ENCODE results near the gene POU2F1.

POU2F1 gene

GRCh38 chr1:167220537-167221125, at the start of gene POU2F1:
Gene POU2F1, plus strand, starts transcription at chr1:167220886. Its CDS starts 12 bp downstream, at chr1:167220898.
- DNase-seq = peak; percentile 98 to 99

- DNase-seq = no peak
Observed at GRCh38 chr1:167171286-167171929, 49.3 kb upstream of the POU2F1 start.

- no peak for DNase-seq
Observed at GRCh38 chr1:167173516-167174184, 47.0 kb upstream of the POU2F1 start.

- no peak for DNase-seq
Observed at GRCh38 chr1:167175901-167176300, 44.8 kb upstream of the POU2F1 start.

GRCh38 chr1:167178831-167179230, 41.9 kb upstream of the POU2F1 start:
- no peak for DNase-seq

- no peak for DNase-seq
Observed at GRCh38 chr1:167182571-167183320, 37.9 kb upstream of the POU2F1 start.

- DNase-seq = no peak
Observed at GRCh38 chr1:167184081-167184480, 36.6 kb upstream of the POU2F1 start.

GRCh38 chr1:167185062-167185461, 35.6 kb upstream of the POU2F1 start:
- DNase-seq = no peak

GRCh38 chr1:167185974-167186657, 34.6 kb upstream of the POU2F1 start:
- no peak for DNase-seq

- no peak for DNase-seq
Observed at GRCh38 chr1:167186771-167187170, 33.9 kb upstream of the POU2F1 start.

GRCh38 chr1:167190747-167191237, 29.9 kb upstream of the POU2F1 start:
- no peak for DNase-seq

GRCh38 chr1:167191958-167192357, 28.7 kb upstream of the POU2F1 start:
- no peak for DNase-seq

- DNase-seq = no peak
Observed at GRCh38 chr1:167194182-167194581, 26.5 kb upstream of the POU2F1 start.

GRCh38 chr1:167196166-167196565, 24.5 kb upstream of the POU2F1 start:
- no peak for DNase-seq

- DNase-seq = no peak
Observed at GRCh38 chr1:167197236-167197635, 23.4 kb upstream of the POU2F1 start.

- DNase-seq = no peak
Observed at GRCh38 chr1:167197692-167198091, 23.0 kb upstream of the POU2F1 start.

- no peak for DNase-seq
Observed at GRCh38 chr1:167198518-167199133, 22.1 kb upstream of the POU2F1 start.

- DNase-seq = no peak
Observed at GRCh38 chr1:167199656-167200055, 21.0 kb upstream of the POU2F1 start.

- no peak for DNase-seq
Observed at GRCh38 chr1:167200272-167200671, 20.4 kb upstream of the POU2F1 start.

GRCh38 chr1:167200749-167201148, 19.9 kb upstream of the POU2F1 start:
- no peak for DNase-seq

GRCh38 chr1:167202049-167202448, 18.6 kb upstream of the POU2F1 start:
- no peak for DNase-seq

Measured in Kasumi-1 (cell line).